ENCODE data around the gene ADGRG6. TPM values are rescaled to one million over a fixed set of nuclear protein-coding genes. Genes with fewer than 3 reads are reported as not detected.

Gene ADGRG6
- total RNA-seq, 1 experiment from 2014 or later = 2.5 TPM

GRCh38 chr6:142326540-142326939 is 24.7 kb downstream of the ADGRG6 start:
- Histone ChIP-seq H3K27ac (ENCODE audit: insufficient read length, low read depth, low read length) (no peak overlapping the region), H3K14ac (ENCODE audit: insufficient read depth, low read length) (no peak overlapping the region), H2BK5ac (ENCODE audit: insufficient read length, low read length) (no peak overlapping the region), H3K27me3 (ENCODE audit: insufficient read depth, low read length) (no peaks in the 10 kb centered on the region), H4K91ac (ENCODE audit: insufficient read length, low read depth, low read length) (no peak overlapping the region), H3K18ac (ENCODE audit: insufficient read length, low read depth, low read length) (no peak overlapping the region), H3K23me2 (ENCODE audit: insufficient read length, low read depth, low read length, poor library complexity, severe bottlenecking) (no peaks in the 10 kb centered on the region), H3T11ph (ENCODE audit: low read length) (no peak overlapping the region), H3K4ac (ENCODE audit: low read depth, low read length) (no peak overlapping the region), H4K5ac (ENCODE audit: insufficient read length, low read depth, low read length) (no peak overlapping the region), H3K4me2 (ENCODE audit: insufficient read depth, insufficient read length, low read length) (no peak overlapping the region), H2BK20ac (ENCODE audit: low read depth, low read length, poor library complexity, severe bottlenecking) (no peak overlapping the region), H3K79me1 (ENCODE audit: insufficient read depth, low read depth, low read length, poor library complexity, severe bottlenecking) (no peaks in the 10 kb centered on the region), H3K9me3 (ENCODE audit: control insufficient read depth, low read depth, low read length) (no peaks in the 10 kb centered on the region), H2AK5ac (ENCODE audit: insufficient read length, low read length) (no peak overlapping the region), H3K9ac (ENCODE audit: extremely low read depth, insufficient read length, low read length) (no peak overlapping the region), H4K8ac (replicated peaks; ENCODE audit: insufficient read length, low read depth, low read length) (no peak overlapping the region), H2AFZ (ENCODE audit: low read length) (no peak overlapping the region), H3K23ac (ENCODE audit: insufficient read length, low read depth, low read length) (no peak overlapping the region), H3K4me1 (ENCODE audit: insufficient read depth, low read length) (no peaks in the 10 kb centered on the region; the same call in 1 of the 2 replicates), H3K56ac (ENCODE audit: insufficient read length, low read depth, low read length) (no peak overlapping the region), H2BK12ac (ENCODE audit: insufficient read length, low read depth, low read length) (no peak overlapping the region), H3K79me2 (ENCODE audit: insufficient read depth, low read length) (no peaks in the 10 kb centered on the region), H4K20me1 (ENCODE audit: control insufficient read depth, insufficient read depth, insufficient read length) (no peaks in the 10 kb centered on the region), H2BK15ac (ENCODE audit: low read depth, low read length) (no peak overlapping the region), H2BK120ac (ENCODE audit: low read depth, low read length, poor library complexity, severe bottlenecking) (no peak overlapping the region)
- DNase-seq = no peak
- no peaks in the 10 kb centered on the region for H3K9me3 Mint-ChIP-seq
- H3K4me1 Mint-ChIP-seq = peaks cover 11 to 29% of the 10 kb centered on the region in 2 experiments
- no peak overlapping the region for H3K27ac Mint-ChIP-seq
- no peak for TF ChIP-seq CTCF (conservative IDR thresholded peaks at IDR 0.05)
- no peaks in the 10 kb centered on the region for H3K27me3 Mint-ChIP-seq (ENCODE audit: low read depth)
- no CpG with 5 or more reads among the region's 1 CpG for WGBS (ENCODE audit: extremely low coverage, insufficient read length, low lambda C conversion rate)
- H3K36me3 Mint-ChIP-seq (ENCODE audit: insufficient read depth in 1 of 3, low read depth in 3 of 3) = no peaks in the 10 kb centered on the region; a peak in 1 of 7 replicates
- H3K4me3 Mint-ChIP-seq = no peak overlapping the region
